CD14-positive monocyte (primary cell): ENCODE measurements around the gene TANC1. TPM values are rescaled to one million over a fixed set of nuclear protein-coding genes. Genes with fewer than 3 reads are reported as not detected.

Source experiments
- DNase-seq, 3 donors: peaks; one replicate each; pipeline ENCODE4 v3.0.0-alpha.2; 2011 to 2022
- H2AFZ ChIP-seq: 2 replicates; pipeline ENCODE4 v1.6.0; 2012; ENCODE audit warnings: mild to moderate bottlenecking, low read depth, low read length, inconsistent platforms; ENCODE audit not compliant: insufficient read depth, poor library complexity, severe bottlenecking
- H3K27ac ChIP-seq, 2 donors: 1 replicate in 1 of 2; 2 replicates in 1 of 2; pipeline ENCODE4 v1.5.1; 2012 to 2013; ENCODE audit warnings: low read length in 2 of 2, control low read depth in 1 of 2, inconsistent platforms in 1 of 2, low read depth in 1 of 2, mild to moderate bottlenecking in 1 of 2
- H3K27me3 ChIP-seq, 2 donors: one replicate each; pipeline versions ENCODE4 v1.6.0 to v1.6.1; 2011 to 2013; ENCODE audit warnings: low read length in 2 of 2; ENCODE audit not compliant: control insufficient read depth in 2 of 2, insufficient read depth in 2 of 2
- H3K36me3 ChIP-seq, 2 donors: replicated peaks in 1 of 2; 1 replicate in 1 of 2; 2 replicates in 1 of 2; pipeline versions ENCODE4 v1.5.1 to v1.6.1; 2012 to 2013; ENCODE audit warnings: low read length in 2 of 2, control low read depth in 1 of 2, inconsistent platforms in 1 of 2, mild to moderate bottlenecking in 1 of 2; ENCODE audit not compliant: insufficient read depth in 2 of 2, control insufficient read depth in 1 of 2
- H3K4me1 ChIP-seq, 2 donors: 1 replicate in 1 of 2; 2 replicates in 1 of 2; pipeline versions ENCODE4 v1.5.1 to v1.6.1; 2012 to 2013; ENCODE audit warnings: low read length in 2 of 2, control low read depth in 1 of 2, inconsistent platforms in 1 of 2, mild to moderate bottlenecking in 1 of 2, moderate library complexity in 1 of 2; ENCODE audit not compliant: insufficient read depth in 2 of 2, control insufficient read depth in 1 of 2
- H3K4me2 ChIP-seq: replicated peaks from 2 replicates; pipeline ENCODE3; 2012; ENCODE audit warnings: low read length, moderate library complexity, mild to moderate bottlenecking; ENCODE audit not compliant: poor library complexity, severe bottlenecking; ENCODE audit errors: extremely low read depth
- H3K4me3 ChIP-seq, 3 experiments: fragments of 200-600 bp in 1 of 3; sonication (generic) in 1 of 3; replicated peaks in 1 of 3; 1 replicate in 2 of 3; 2 replicates in 1 of 3; pipeline ENCODE4 v1.5.1; 2011 to 2013; ENCODE audit warnings: low read length in 3 of 3, mild to moderate bottlenecking in 3 of 3, control low read depth in 2 of 3, low read depth in 2 of 3, inconsistent platforms in 1 of 3, moderate library complexity in 1 of 3
- H3K79me2 ChIP-seq: 2 replicates; pipeline ENCODE4 v1.6.0; 2012; ENCODE audit warnings: mild to moderate bottlenecking, control low read depth, inconsistent platforms, low read length, moderate library complexity; ENCODE audit not compliant: insufficient read depth
- H3K9ac ChIP-seq: 2 replicates; pipeline ENCODE4 v1.6.0; 2017; ENCODE audit warnings: low read length, mild to moderate bottlenecking; ENCODE audit not compliant: insufficient read depth, poor library complexity, severe bottlenecking
- H3K9me3 ChIP-seq, 2 donors: replicated peaks in 1 of 2; 1 replicate in 1 of 2; 2 replicates in 1 of 2; pipeline versions ENCODE4 v1.5.1 to v1.6.1; 2012 to 2013; ENCODE audit warnings: low read length in 2 of 2, control low read depth in 1 of 2; ENCODE audit not compliant: control insufficient read depth in 1 of 2, insufficient read depth in 1 of 2
- H4K20me1 ChIP-seq: 2 replicates; pipeline ENCODE4 v1.6.0; 2012; ENCODE audit warnings: mild to moderate bottlenecking, low read length, control low read depth, moderate library complexity; ENCODE audit not compliant: insufficient read depth
- H3K27ac Mint-ChIP-seq, 7 donors: one replicate each; pipeline ENCODE4 v1.8.0; 2020; ENCODE audit warnings: mild to moderate bottlenecking in 7 of 7, mixed read lengths in 7 of 7, moderate library complexity in 6 of 7, inconsistent platforms in 2 of 7
- H3K27me3 Mint-ChIP-seq, 3 donors: one replicate each; pipeline ENCODE4 v1.8.0; 2021 to 2022; ENCODE audit warnings: low read depth in 3 of 3, mild to moderate bottlenecking in 3 of 3, mixed read lengths in 3 of 3, moderate library complexity in 3 of 3, inconsistent platforms in 1 of 3
- H3K36me3 Mint-ChIP-seq, 2 donors: one replicate each; pipeline ENCODE4 v1.8.0; 2020; ENCODE audit warnings: mixed read lengths in 2 of 2, inconsistent platforms in 1 of 2, mild to moderate bottlenecking in 1 of 2
- H3K4me1 Mint-ChIP-seq: one replicate; pipeline ENCODE4 v1.8.0; 2020; ENCODE audit warnings: mild to moderate bottlenecking, mixed read lengths
- H3K4me3 Mint-ChIP-seq, 2 donors: one replicate each; pipeline ENCODE4 v1.8.0; 2020; ENCODE audit warnings: mild to moderate bottlenecking in 2 of 2, mixed read lengths in 2 of 2, moderate library complexity in 1 of 2
- H3K9me3 Mint-ChIP-seq, 7 donors: one replicate each; pipeline ENCODE4 v1.8.0; 2020 to 2022; ENCODE audit warnings: mixed read lengths in 7 of 7, mild to moderate bottlenecking in 6 of 7, moderate library complexity in 6 of 7, inconsistent platforms in 2 of 7
- CTCF ChIP-seq: fragments of 200-600 bp; IDR thresholded peaks from one replicate; pipeline ENCODE4 v1.8.0; 2022; ENCODE audit warnings: antibody characterized with exemption, mild to moderate bottlenecking
- WGBS: methylation state at CpG from one replicate; pipeline ENCODE4 v1.1.5; 2013; ENCODE audit warnings: missing lambda C conversion rate; ENCODE audit not compliant: insufficient coverage; 5-methylcytosine and 5-hydroxymethylcytosine counted together
- intact Hi-C, 2 donors: fragments of 100-400 bp; cut with micrococcal nuclease; formaldehyde crosslinking; loops; one replicate each; pipeline versions ENCODE4 v1.15.0 to v1.15.1; 2023
- polyA plus RNA-seq, 3 donors: library from polyadenylated mRNA; depleted of rRNA in 1 of 3; unstranded in 2 of 3; stranded (reverse) in 1 of 3; fragments of 300-500 nt in 2 of 3; fragments of >200 nt in 1 of 3; fragmentation: Illumina TruSeq in 2 of 3; gene quantifications; 1 replicate in 2 of 3; 2 replicates in 1 of 3; pipeline ENCODE4 v1.2.3, GENCODE V29; 2012 to 2021

The TANC1 gene
- polyA plus RNA-seq, 3 donors: 0.04 TPM; not detected in 2

- Histone ChIP-seq H3K4me3 (no peak overlapping the region), H2AFZ (no peak overlapping the region)
- no CpG with 5 or more reads among the region's 2 CpGs for WGBS
Observed at GRCh38 chr2:159118859-159119500, 150.5 kb downstream of the TANC1 start.

DNA sequence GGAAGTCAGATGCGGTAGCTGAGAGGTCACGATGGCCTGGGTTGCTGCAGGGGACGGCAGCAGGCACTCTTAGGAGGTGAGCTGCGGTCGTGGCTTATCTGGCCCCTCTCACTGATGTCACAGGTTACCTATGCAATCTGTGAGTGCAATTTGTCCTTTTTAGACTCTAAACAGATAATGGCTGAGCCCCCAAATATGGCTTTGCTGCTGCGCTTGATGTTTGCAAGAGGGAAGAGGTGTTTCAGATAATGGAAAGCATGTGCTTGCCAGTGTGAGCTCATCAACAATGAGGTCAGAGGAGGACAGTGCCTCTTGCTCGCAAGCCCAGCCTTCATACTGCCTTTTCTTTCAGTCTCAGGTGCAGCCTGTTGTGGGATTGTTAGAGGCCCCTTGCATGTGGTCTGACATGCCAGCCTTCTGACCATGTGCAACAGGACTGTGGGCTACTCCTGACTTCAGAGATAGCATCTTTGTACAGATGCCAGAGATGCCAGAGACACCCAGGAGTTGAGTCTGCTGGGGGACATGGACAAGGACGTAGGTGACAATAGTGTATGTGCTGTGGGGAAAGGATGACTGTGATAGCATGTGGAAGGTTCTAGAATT is 151.3 kb downstream of the TANC1 start:
- Mint-ChIP-seq H3K27me3 (peaks cover 0 to 1% (median 0%) of the 10 kb centered on the region in 3 donors), H3K36me3 (no peaks in the 10 kb centered on the region), H3K9me3 (peaks cover 0 to 2% (median 0%) of the 10 kb centered on the region in 7 donors), H3K4me3 (no peak overlapping the region), H3K4me1 (peaks cover 11% of the 10 kb centered on the region), H3K27ac (no peak overlapping the region)
- H4K20me1 ChIP-seq: no peaks in the 10 kb centered on the region
- H3K4me3 ChIP-seq: no peak overlapping the region
- DNase-seq: no peak
- H3K4me1 ChIP-seq: peaks cover 7 to 10% of the 10 kb centered on the region in 2 donors
- no peaks in the 10 kb centered on the region for H3K79me2 ChIP-seq
- H3K36me3 ChIP-seq: no peaks in the 10 kb centered on the region
- H2AFZ ChIP-seq: no peak overlapping the region
- no peaks in the 10 kb centered on the region for H3K9me3 ChIP-seq
- intact Hi-C loops: loop anchor here in 1 of 2 donors (5.0 kb wide), 1 partner anchor 217 kb away; no protein-coding TSS in a partner anchor
- TF ChIP-seq CTCF: no peak
- no peak overlapping the region for H3K27ac ChIP-seq
- no peak overlapping the region for H3K9ac ChIP-seq
- H3K27me3 ChIP-seq: no peaks in the 10 kb centered on the region
- H3K4me2 ChIP-seq: no peak overlapping the region
- 93% methylated on average over 7 of the region's 8 CpGs for WGBS

More at GRCh38 chr2:159118859-159119500, 150.5 kb downstream of the TANC1 start:
- Histone ChIP-seq H3K27ac (no peak overlapping the region), H3K9me3 (no peaks in the 10 kb centered on the region), H3K27me3 (no peaks in the 10 kb centered on the region), H4K20me1 (no peaks in the 10 kb centered on the region), H3K4me2 (no peak overlapping the region), H3K79me2 (no peaks in the 10 kb centered on the region), H3K9ac (no peak overlapping the region), H3K4me1 (peaks cover 0 to 2% of the 10 kb centered on the region in 2 donors), H3K36me3 (no peaks in the 10 kb centered on the region)
- peak overlapping the region in 1 of 7 donors; percentile 43 for H3K27ac Mint-ChIP-seq
- no peaks in the 10 kb centered on the region for H3K36me3 Mint-ChIP-seq
- H3K4me1 Mint-ChIP-seq: peaks cover 4% of the 10 kb centered on the region
- H3K4me3 Mint-ChIP-seq: no peak overlapping the region
- intact Hi-C loops: loop anchor here in 1 of 2 donors (5.0 kb wide), 1 partner anchor 217 kb away; no protein-coding TSS in a partner anchor
- no peak for DNase-seq
- peaks cover 0 to 2% (median 0%) of the 10 kb centered on the region in 7 donors for H3K9me3 Mint-ChIP-seq
- H3K27me3 Mint-ChIP-seq: peaks cover 0 to 1% (median 1%) of the 10 kb centered on the region in 3 donors
- peak; percentile 57 for TF ChIP-seq CTCF
